H1 (cell line): ENCODE measurements around the gene FHIT. TPM values are rescaled to one million over a fixed set of nuclear protein-coding genes. Genes with fewer than 3 reads are reported as not detected.

Source experiments
- CTCF ChIA-PET: fragments of 300-600 bp; sonication (Branson Sonifier 250); formaldehyde crosslinking; loops from one replicate; lab custom pipeline; 2021; ENCODE audit not compliant: partially characterized antibody; lab: Charles Lee
- POLR2A ChIA-PET: fragments of 300-600 bp; sonication (Branson Sonifier 250); formaldehyde crosslinking; loops from one replicate; lab custom pipeline; 2021; ENCODE audit warnings: inconsistent platforms; ENCODE audit not compliant: partially characterized antibody; lab: Charles Lee
- DNase-seq, 2 experiments: peaks; one replicate each; pipeline versions ENCODE4 v3.0.0 to v3.0.0-alpha.2; 2010 to 2022; ENCODE audit warnings: low spot score in 2 of 2, low read depth in 1 of 2, mixed read lengths in 1 of 2
- FAIRE-seq: peaks from 2 replicates; lab custom pipeline; 2011; peaks lifted over from hg19 to GRCh38; lab: Jason Lieb, UNC
- H2AFZ ChIP-seq: 2 replicates; pipeline ENCODE4 v1.8.1; 2012; ENCODE audit warnings: low read length, inconsistent platforms
- H2AK5ac ChIP-seq: 2 replicates; pipeline ENCODE4 v1.6.1; 2013; ENCODE audit warnings: low read depth, low read length
- H2BK120ac ChIP-seq: replicated peaks from 2 replicates; pipeline ENCODE3; 2013; ENCODE audit warnings: low read depth, low read length, inconsistent platforms
- H2BK12ac ChIP-seq: 2 replicates; pipeline ENCODE4 v1.6.1; 2013; ENCODE audit warnings: low read depth, low read length
- H2BK15ac ChIP-seq: 2 replicates; pipeline ENCODE4 v1.6.1; 2013; ENCODE audit warnings: low read length
- H2BK20ac ChIP-seq: 2 replicates; pipeline ENCODE4 v1.6.1; 2013; ENCODE audit warnings: low read length
- H2BK5ac ChIP-seq: 2 replicates; pipeline ENCODE4 v1.6.1; 2013; ENCODE audit warnings: low read depth, low read length
- H3K14ac ChIP-seq: 2 replicates; pipeline ENCODE4 v1.6.1; 2013; ENCODE audit warnings: inconsistent platforms; ENCODE audit not compliant: insufficient read length
- H3K18ac ChIP-seq: 2 replicates; pipeline ENCODE4 v1.6.1; 2013; ENCODE audit warnings: low read length; ENCODE audit errors: extremely low read depth
- H3K23ac ChIP-seq: 2 replicates; pipeline ENCODE4 v1.6.1; 2013; ENCODE audit warnings: inconsistent platforms; ENCODE audit not compliant: insufficient read length
- H3K23me2 ChIP-seq: 2 replicates; pipeline ENCODE4 v1.6.1; 2013; ENCODE audit warnings: low read depth, low read length
- H3K27ac ChIP-seq: 2 replicates; pipeline ENCODE4 v1.6.1; 2011; ENCODE audit warnings: low read depth, low read length, inconsistent platforms
- H3K27me3 ChIP-seq, 4 experiments: replicated peaks in 1 of 4; 1 replicate in 1 of 4; 2 replicates in 3 of 4; pipeline versions ENCODE4 v1.6.1 to v1.8.1; 2011 to 2013; ENCODE audit warnings: low read length in 3 of 4, mild to moderate bottlenecking in 3 of 4, inconsistent platforms in 2 of 4, mixed read lengths in 2 of 4, moderate library complexity in 1 of 4; ENCODE audit not compliant: control insufficient read depth in 3 of 4, insufficient read depth in 3 of 4; ENCODE audit errors: extremely low read depth in 1 of 4
- H3K36me3 ChIP-seq, 4 experiments: 2 replicates each; pipeline versions ENCODE4 v1.6.1 to v1.8.1; 2011 to 2013; ENCODE audit warnings: mild to moderate bottlenecking in 4 of 4, low read length in 3 of 4, moderate library complexity in 2 of 4, control low read depth in 1 of 4, inconsistent platforms in 1 of 4; ENCODE audit not compliant: insufficient read depth in 4 of 4, control insufficient read depth in 2 of 4
- H3K4ac ChIP-seq: replicated peaks from 2 replicates; pipeline ENCODE3; 2013; ENCODE audit warnings: low read length, low read depth, mixed read lengths, inconsistent platforms; ENCODE audit not compliant: insufficient read length
- H3K4me1 ChIP-seq, 4 experiments: replicated peaks in 1 of 4; 1 replicate in 1 of 4; 2 replicates in 3 of 4; pipeline versions ENCODE4 v1.6.1 to v1.8.1; 2011 to 2013; ENCODE audit warnings: low read length in 3 of 4, inconsistent platforms in 2 of 4, mixed read lengths in 1 of 4; ENCODE audit not compliant: insufficient read depth in 4 of 4, control insufficient read depth in 3 of 4
- H3K4me2 ChIP-seq, 2 experiments: 2 replicates each; pipeline versions ENCODE4 v1.6.1 to v1.8.1; 2011 to 2013; ENCODE audit warnings: low read depth in 2 of 2, low read length in 2 of 2, control low read depth in 1 of 2, inconsistent platforms in 1 of 2, mild to moderate bottlenecking in 1 of 2; ENCODE audit not compliant: insufficient read depth in 1 of 2
- H3K4me3 ChIP-seq, 4 experiments: fragments of 200-600, 300-600 bp in 1 of 4; sonication (generic), shearing (Covaris generic), sonication (Bioruptor Twin) in 1 of 4; 2 replicates each; pipeline versions ENCODE4 v1.5.1 to v1.8.1; 2011 to 2016; ENCODE audit warnings: low read length in 4 of 4, low read depth in 3 of 4, control low read depth in 2 of 4, inconsistent platforms in 2 of 4, mild to moderate bottlenecking in 2 of 4, mixed read lengths in 1 of 4, moderate library complexity in 1 of 4; ENCODE audit not compliant: insufficient read depth in 2 of 4; ENCODE audit errors: extremely low read depth in 1 of 4
- H3K56ac ChIP-seq: replicated peaks from 2 replicates; pipeline ENCODE3; 2013; ENCODE audit warnings: low read depth, mild to moderate bottlenecking, mixed read lengths, low read length, inconsistent platforms; ENCODE audit not compliant: insufficient read length
- H3K79me1 ChIP-seq: 2 replicates; pipeline ENCODE4 v1.6.1; 2013; ENCODE audit warnings: low read depth, low read length, control low read depth
- H3K79me2 ChIP-seq, 2 experiments: 2 replicates each; pipeline versions ENCODE4 v1.6.1 to v1.8.1; 2012 to 2013; ENCODE audit warnings: low read length in 2 of 2, mild to moderate bottlenecking in 2 of 2, inconsistent platforms in 1 of 2; ENCODE audit not compliant: insufficient read depth in 2 of 2, control insufficient read depth in 1 of 2
- H3K9ac ChIP-seq, 4 experiments: replicated peaks in 1 of 4; 1 replicate in 1 of 4; 2 replicates in 3 of 4; pipeline versions ENCODE4 v1.6.1 to v1.8.1; 2011 to 2013; ENCODE audit warnings: low read depth in 3 of 4, low read length in 3 of 4, control low read depth in 2 of 4, mild to moderate bottlenecking in 2 of 4, moderate library complexity in 2 of 4, inconsistent platforms in 1 of 4; ENCODE audit errors: extremely low read depth in 1 of 4
- H3K9me3 ChIP-seq, 2 experiments: 2 replicates each; pipeline versions ENCODE4 v1.6.1 to v1.8.1; 2012 to 2013; ENCODE audit warnings: mild to moderate bottlenecking in 2 of 2, moderate library complexity in 2 of 2, control low read depth in 1 of 2, inconsistent platforms in 1 of 2, low read depth in 1 of 2, low read length in 1 of 2, mixed read lengths in 1 of 2; ENCODE audit not compliant: insufficient read depth in 2 of 2
- H4K20me1 ChIP-seq, 2 experiments: replicated peaks in 1 of 2; 2 replicates each; pipeline versions ENCODE3 to v1.8.1; 2011 to 2013; ENCODE audit warnings: inconsistent platforms in 2 of 2, low read length in 2 of 2, mild to moderate bottlenecking in 1 of 2; ENCODE audit not compliant: insufficient read depth in 2 of 2, control insufficient read depth in 1 of 2
- H4K5ac ChIP-seq: 2 replicates; pipeline ENCODE4 v1.6.1; 2013; ENCODE audit warnings: low read length, low read depth, mixed read lengths, inconsistent platforms; ENCODE audit not compliant: insufficient read length
- H4K8ac ChIP-seq: 2 replicates; pipeline ENCODE4 v1.8.0; 2013; ENCODE audit warnings: mild to moderate bottlenecking, moderate library complexity, low read length, inconsistent platforms; ENCODE audit not compliant: insufficient read depth; ENCODE audit errors: extremely low read depth
- H4K91ac ChIP-seq: replicated peaks from 2 replicates; pipeline ENCODE3; 2013; ENCODE audit warnings: low read length, mixed read lengths, inconsistent platforms; ENCODE audit not compliant: insufficient read length
- ATF2 ChIP-seq: IDR thresholded peaks from 2 replicates; pipeline ENCODE4 v1.6.1; 2012; ENCODE audit warnings: low read length, inconsistent platforms
- BACH1 ChIP-seq: IDR thresholded peaks from 2 replicates; pipeline ENCODE4 v1.6.1; 2012; ENCODE audit warnings: low read length, improper control_type of control experiment
- CEBPB ChIP-seq: IDR thresholded peaks from 2 replicates; pipeline ENCODE4 v1.6.1; 2012; ENCODE audit warnings: low read depth, low read length
- CHD1 ChIP-seq: IDR thresholded peaks from 2 replicates; pipeline ENCODE4 v1.6.1; 2012; ENCODE audit warnings: low read depth, low read length, improper control_type of control experiment
- EZH2 ChIP-seq: fragments of 200-600 bp; sonication (generic); IDR thresholded peaks from 2 replicates; pipeline ENCODE4 v1.7.1; 2012; ENCODE audit warnings: low read depth, mild to moderate bottlenecking, moderate library complexity, low read length, inconsistent platforms; ENCODE audit not compliant: severe bottlenecking
- GTF2F1 ChIP-seq: IDR thresholded peaks from 2 replicates; pipeline ENCODE4 v1.6.1; 2012; ENCODE audit warnings: low read depth, low read length, improper control_type of control experiment, borderline replicate concordance
- JUND ChIP-seq: IDR thresholded peaks from 2 replicates; pipeline ENCODE4 v1.6.1; 2011; ENCODE audit warnings: mild to moderate bottlenecking, improper control_type of control experiment, low read length
- RAD21 ChIP-seq, 2 experiments: IDR thresholded peaks in 1 of 2; conservative IDR thresholded peaks in 1 of 2; 2 replicates each; pipeline ENCODE4 v1.6.1; 2011; ENCODE audit warnings: low read depth in 2 of 2, low read length in 2 of 2, improper control_type of control experiment in 1 of 2, inconsistent platforms in 1 of 2, mild to moderate bottlenecking in 1 of 2, moderate library complexity in 1 of 2
- TAF1 ChIP-seq: IDR thresholded peaks from 2 replicates; pipeline ENCODE4 v1.6.1; 2011; ENCODE audit warnings: mild to moderate bottlenecking, low read depth, low read length
- TAF7 ChIP-seq: optimal IDR thresholded peaks from 2 replicates; pipeline ENCODE3; 2011; ENCODE audit warnings: low read depth, mild to moderate bottlenecking, inconsistent platforms, low read length, moderate library complexity, borderline replicate concordance
- TEAD4 ChIP-seq: IDR thresholded peaks from 2 replicates; pipeline ENCODE4 v1.6.1; 2012; ENCODE audit warnings: low read depth, low read length, inconsistent platforms, mixed read lengths
- WGBS, 2 experiments: shearing (Covaris generic) in 1 of 2; methylation state at CpG; one replicate each; pipeline versions ENCODE4 v1.1.6 to v1.1.7; 2013 to 2015; ENCODE audit warnings: low lambda C conversion rate in 2 of 2, mixed read lengths in 2 of 2, inconsistent platforms in 1 of 2, low coverage in 1 of 2, missing lambda C conversion rate in 1 of 2; ENCODE audit not compliant: insufficient replicate concordance in 2 of 2, insufficient coverage in 1 of 2, insufficient read length in 1 of 2; ENCODE audit errors: extremely low coverage in 1 of 2, missing lambda C conversion rate in 1 of 2; 5-methylcytosine and 5-hydroxymethylcytosine counted together
- polyA plus RNA-seq, 7 experiments: library from polyadenylated mRNA; depleted of rRNA in 3 of 7; stranded (reverse) in 5 of 7; unstranded in 2 of 7; fragments of >200 nt in 5 of 7; fragments of 200-250 nt in 2 of 7; gene quantifications; 1 replicate in 5 of 7; 2 replicates in 1 of 7; 4 replicates in 1 of 7; pipeline versions ENCODE4 v1.2.1 to v1.2.3, GENCODE V29; 2011 to 2013; ENCODE audit warnings: missing spikeins in 2 of 7, mixed read lengths in 2 of 7
- total RNA-seq: library from RNA; stranded (reverse); fragmentation: NEBNext Ultra II Directional; extraction: Animal tissue kit (Norgen Biotek cat#: 25700); gene quantifications from 2 replicates; pipeline ENCODE4 v1.2.1, GENCODE V29; 2021
- TF ChIP-seq, protein P1 (sequence below): IDR thresholded peaks from 2 replicates; pipeline ENCODE4 v1.6.1; 2011; ENCODE audit warnings: low read length, improper control_type of control experiment

FHIT gene
- total and polyA plus RNA-seq, 2 of the 8 experiments (the other 6 are each of a cell fraction or from before 2014, with no cell fraction given), result 1.2 to 3.2 TPM

DNA sequence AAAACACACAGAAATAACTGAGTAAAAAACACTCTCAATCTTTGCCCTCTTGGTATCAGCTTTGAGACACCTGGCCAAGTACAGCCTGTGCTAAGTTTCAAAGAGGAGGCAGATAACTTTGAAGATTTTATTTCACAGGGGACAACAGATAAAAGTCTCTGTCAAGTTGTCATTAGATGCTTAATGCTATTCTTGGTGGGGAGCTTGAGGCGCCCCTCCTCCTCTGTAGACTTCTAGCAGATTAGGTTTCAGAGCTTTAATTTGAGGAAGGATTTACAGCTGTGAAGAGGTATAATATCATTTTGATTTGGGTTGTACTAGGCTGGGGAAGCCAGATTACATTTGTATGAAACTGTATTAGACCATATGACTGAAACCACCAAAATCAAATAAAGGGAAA is 620.3 kb downstream of the FHIT start:
- H3K79me2 ChIP-seq, result no peaks in the 10 kb centered on the region
- no peak for DNase-seq
- no peak overlapping the region for H2BK120ac ChIP-seq
- H3K56ac ChIP-seq, result no peak overlapping the region
- no peaks in the 10 kb centered on the region for H4K20me1 ChIP-seq
- no peak overlapping the region for H2BK15ac ChIP-seq
- no peaks in the 10 kb centered on the region; the same call in 1 of the 2 replicates for H3K23me2 ChIP-seq
- ChIA-PET CTCF (interaction anchor here (1.1 kb wide), 1 partner anchor 23 kb away, joined by 3 read pairs; no protein-coding TSS in a partner anchor), POLR2A (no interaction called here)
- no peaks in the 10 kb centered on the region for H3K9me3 ChIP-seq
- no peaks in the 10 kb centered on the region for H3K79me1 ChIP-seq
- no peak overlapping the region for H3K9ac ChIP-seq
- 80% methylated on average over 1 of the region's 1 CpG; no CpG with 5 or more reads in 1 of the 2 experiments for WGBS, 2 experiments
- H2BK5ac ChIP-seq, result no peak overlapping the region
- H4K8ac ChIP-seq, result no peak overlapping the region
- H3K27me3 ChIP-seq, result no peaks in the 10 kb centered on the region
- peaks cover 0 to 5% (median 3%) of the 10 kb centered on the region in 4 experiments; a peak in 3 of 7 replicates for H3K4me1 ChIP-seq
- no peak overlapping the region for H3K4me2 ChIP-seq
- no peak overlapping the region for H4K5ac ChIP-seq
- no peak overlapping the region for H3K4ac ChIP-seq
- no peaks in the 10 kb centered on the region for H3K36me3 ChIP-seq
- no peak overlapping the region for H2BK20ac ChIP-seq
- no peak overlapping the region for H2AFZ ChIP-seq
- H3K4me3 ChIP-seq, result no peak overlapping the region
- no peak overlapping the region for H3K27ac ChIP-seq
- no peak overlapping the region for H3K18ac ChIP-seq
- no peak overlapping the region for H3K23ac ChIP-seq
- H2BK12ac ChIP-seq, result no peak overlapping the region
- no peak for FAIRE-seq
- no peak overlapping the region for H2AK5ac ChIP-seq
- no peak overlapping the region for H3K14ac ChIP-seq
- H4K91ac ChIP-seq, result no peak overlapping the region
- TF ChIP-seq TAF1 (no peak), BACH1 (no peak), ATF2 (no peak), GTF2F1 (no peak), JUND (no peak), TAF7 (no peak), EZH2 (no peak), CHD1 (no peak), CEBPB (no peak), RAD21 (IDR thresholded peaks at IDR 0.05 in 1 of 2, conservative IDR thresholded peaks at IDR 0.05 in 1 of 2; ENCODE audit: low read depth in 2 of 2, low read length in 2 of 2) (no peak), TEAD4 (no peak)
- TF ChIP-seq, protein P1, sequence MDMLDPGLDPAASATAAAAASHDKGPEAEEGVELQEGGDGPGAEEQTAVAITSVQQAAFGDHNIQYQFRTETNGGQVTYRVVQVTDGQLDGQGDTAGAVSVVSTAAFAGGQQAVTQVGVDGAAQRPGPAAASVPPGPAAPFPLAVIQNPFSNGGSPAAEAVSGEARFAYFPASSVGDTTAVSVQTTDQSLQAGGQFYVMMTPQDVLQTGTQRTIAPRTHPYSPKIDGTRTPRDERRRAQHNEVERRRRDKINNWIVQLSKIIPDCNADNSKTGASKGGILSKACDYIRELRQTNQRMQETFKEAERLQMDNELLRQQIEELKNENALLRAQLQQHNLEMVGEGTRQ, result no peak
